K562 (cell line): Measurements from ENCODE around the gene SORCS2.

ENCODE experiments used
- MAZ ChIP-seq, 2 experiments: fragments of 450-650 bp in 1 of 2; sonication (generic) in 1 of 2; formaldehyde crosslinking; IDR thresholded peaks in 1 of 2; conservative IDR thresholded peaks in 1 of 2; 2 replicates each; pipeline versions ENCODE4 v1.4.0 to v1.5.0; 2020; ENCODE audit warnings: mild to moderate bottlenecking in 1 of 2, missing genetic modification reagents in 1 of 2
- RBM25 ChIP-seq: fragments of 200-400 bp; formaldehyde crosslinking; IDR thresholded peaks from 2 replicates; pipeline ENCODE4 v1.6.1; 2018; ENCODE audit warnings: low read length, low read depth, moderate library complexity; ENCODE audit not compliant: severe bottlenecking

DNA sequence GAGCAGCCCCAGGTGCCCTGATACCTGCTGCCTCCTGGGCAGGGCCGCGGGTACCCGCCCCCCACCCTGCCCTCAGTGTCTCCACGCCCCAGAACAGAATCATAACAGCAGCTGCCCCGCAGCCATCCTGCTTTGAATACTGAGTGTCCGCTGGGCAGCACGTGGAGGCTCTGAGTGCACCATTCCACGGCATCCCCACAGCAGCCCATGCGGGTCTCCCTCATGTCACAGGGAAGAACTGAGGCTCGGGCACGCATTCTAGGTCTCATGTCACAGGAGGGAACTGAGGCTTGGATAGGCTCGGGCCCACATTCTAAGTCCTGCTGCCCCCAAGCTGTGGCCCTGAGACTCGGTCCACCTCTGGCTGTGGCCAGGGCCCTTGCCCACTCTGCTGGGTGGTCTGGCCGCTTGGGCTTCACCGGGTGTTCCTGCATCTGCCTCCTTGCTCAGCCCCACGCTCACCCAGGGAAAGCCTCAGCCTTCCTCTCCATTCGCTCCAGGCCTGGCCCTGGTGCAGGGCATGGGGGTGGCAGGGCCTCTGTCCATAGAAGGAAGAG, 464.0 kb downstream of the SORCS2 start:
- TF ChIP-seq RBM25 (no peak), MAZ (CRISPR knock-in tag; conservative IDR thresholded peaks at IDR 0.05 in 1 of 2, IDR thresholded peaks at IDR 0.05 in 1 of 2) (no peak)
